HG03432 (cell line): ENCODE data around the gene EXT2.

Experiments used
- ATAC-seq: cut with Tn5 transposase; IDR thresholded peaks from one replicate; pipeline ENCODE4 v1.9.1; 2021; ENCODE audit warnings: mild to moderate bottlenecking, moderate library complexity; ENCODE audit not compliant: unreplicated experiment

Gene EXT2

GRCh38 chr11:44159848-44160721 is 64.6 kb downstream of the EXT2 start:
- ATAC-seq, result peak; percentile 74

- ATAC-seq, result no peak
These were observed 66.5 kb downstream of the EXT2 start for GRCh38 chr11:44162004-44162403.

GRCh38 chr11:44162662-44163061 is 67.2 kb downstream of the EXT2 start:
- ATAC-seq, result no peak

GRCh38 chr11:44165432-44165831 is 70.0 kb downstream of the EXT2 start:
- ATAC-seq, result no peak

- no peak for ATAC-seq
These were observed 71.6 kb downstream of the EXT2 start for GRCh38 chr11:44167046-44167445.

GRCh38 chr11:44171518-44171917 is 76.0 kb downstream of the EXT2 start:
- no peak for ATAC-seq

GRCh38 chr11:44172966-44173365 is 77.5 kb downstream of the EXT2 start:
- ATAC-seq, result no peak

GRCh38 chr11:44174842-44175241 is 79.4 kb downstream of the EXT2 start:
- ATAC-seq, result no peak

- ATAC-seq, result no peak
These were observed 81.2 kb downstream of the EXT2 start for GRCh38 chr11:44176546-44177213.

- ATAC-seq, result no peak
These were observed 82.4 kb downstream of the EXT2 start for GRCh38 chr11:44177905-44178304.

- ATAC-seq, result no peak
These were observed 82.9 kb downstream of the EXT2 start for GRCh38 chr11:44178381-44178780.

- no peak for ATAC-seq
These were observed 83.7 kb downstream of the EXT2 start for GRCh38 chr11:44179173-44179572.

GRCh38 chr11:44180107-44180506 is 84.6 kb downstream of the EXT2 start:
- no peak for ATAC-seq

- no peak for ATAC-seq
These were observed 90.0 kb downstream of the EXT2 start for GRCh38 chr11:44185522-44185921.

- ATAC-seq, result no peak
These were observed 90.9 kb downstream of the EXT2 start for GRCh38 chr11:44186321-44186930.

GRCh38 chr11:44188643-44189042 is 93.2 kb downstream of the EXT2 start:
- no peak for ATAC-seq

- ATAC-seq, result no peak
These were observed 94.8 kb downstream of the EXT2 start for GRCh38 chr11:44189986-44190882.

- ATAC-seq, result no peak
These were observed 95.4 kb downstream of the EXT2 start for GRCh38 chr11:44190883-44191230.

- no peak for ATAC-seq
These were observed 96.0 kb downstream of the EXT2 start for GRCh38 chr11:44191322-44192016.

- ATAC-seq, result no peak
These were observed 96.5 kb downstream of the EXT2 start for GRCh38 chr11:44192017-44192385.
